H1 (cell line): ENCODE results near the gene MAPK8IP3. TPM values are rescaled to one million over a fixed set of nuclear protein-coding genes. Genes with fewer than 3 reads are reported as not detected.

Experiments used
- BCL11A ChIP-seq, 2 experiments: IDR thresholded peaks; one replicate each; pipeline ENCODE4 v1.6.1; 2011; ENCODE audit warnings: low read depth in 2 of 2, low read length in 2 of 2, mild to moderate bottlenecking in 2 of 2
- CHD2 ChIP-seq: IDR thresholded peaks from 2 replicates; pipeline ENCODE4 v1.6.1; 2012; ENCODE audit warnings: low read length, improper control_type of control experiment
- CREB1 ChIP-seq: IDR thresholded peaks from 2 replicates; pipeline ENCODE4 v1.6.1; 2012; ENCODE audit warnings: inconsistent platforms
- CTBP2 ChIP-seq: IDR thresholded peaks from 2 replicates; pipeline ENCODE4 v1.7.0; 2011; ENCODE audit warnings: borderline replicate concordance, mild to moderate bottlenecking, moderate library complexity, mixed read lengths, low read length; ENCODE audit not compliant: insufficient read depth, insufficient read length
- EZH2 ChIP-seq: fragments of 200-600 bp; sonication (generic); IDR thresholded peaks from 2 replicates; pipeline ENCODE4 v1.7.1; 2012; ENCODE audit warnings: low read depth, mild to moderate bottlenecking, moderate library complexity, low read length, inconsistent platforms; ENCODE audit not compliant: severe bottlenecking
- KDM1A ChIP-seq: fragments of 200-600, 300-600 bp; sonication (generic); IDR thresholded peaks from 2 replicates; pipeline ENCODE4 v1.7.1; 2016; ENCODE audit warnings: mild to moderate bottlenecking, low read length, borderline replicate concordance
- KDM4A ChIP-seq: IDR thresholded peaks from one replicate; pipeline ENCODE4 v1.7.1; 2012; ENCODE audit warnings: low read depth, mild to moderate bottlenecking, moderate library complexity, low read length, inconsistent platforms; ENCODE audit not compliant: severe bottlenecking
- PHF8 ChIP-seq: fragments of 200-600 bp; sonication (generic); conservative IDR thresholded peaks from 2 replicates; pipeline ENCODE4 v1.7.1; 2012; ENCODE audit warnings: low read depth, mild to moderate bottlenecking, inconsistent platforms, low read length, moderate library complexity
- POLR2AphosphoS5 ChIP-seq: IDR thresholded peaks from 2 replicates; pipeline ENCODE4 v1.6.1; 2011; ENCODE audit warnings: low read depth, low read length
- SIX5 ChIP-seq: IDR thresholded peaks from 2 replicates; pipeline ENCODE4 v1.6.1; 2011; ENCODE audit warnings: mild to moderate bottlenecking, low read depth, low read length
- SP1 ChIP-seq: IDR thresholded peaks from 2 replicates; pipeline ENCODE4 v1.6.1; 2011; ENCODE audit warnings: low read depth, low read length
- SP2 ChIP-seq: IDR thresholded peaks from 2 replicates; pipeline ENCODE4 v1.6.1; 2012; ENCODE audit warnings: mild to moderate bottlenecking, low read length, inconsistent platforms
- SP4 ChIP-seq: IDR thresholded peaks from 2 replicates; pipeline ENCODE4 v1.6.1; 2012; ENCODE audit warnings: low read length, inconsistent platforms
- SRF ChIP-seq: IDR thresholded peaks from 2 replicates; pipeline ENCODE4 v1.6.1; 2011; ENCODE audit warnings: mild to moderate bottlenecking, low read depth, low read length, moderate library complexity
- ZNF274 ChIP-seq: IDR thresholded peaks from 2 replicates; pipeline ENCODE4 v1.7.0; 2012; ENCODE audit warnings: low read length, borderline replicate concordance; ENCODE audit errors: extremely low read depth
- polyA plus RNA-seq, 7 experiments: library from polyadenylated mRNA; depleted of rRNA in 3 of 7; stranded (reverse) in 5 of 7; unstranded in 2 of 7; fragments of >200 nt in 5 of 7; fragments of 200-250 nt in 2 of 7; gene quantifications; 1 replicate in 5 of 7; 2 replicates in 1 of 7; 4 replicates in 1 of 7; pipeline versions ENCODE4 v1.2.1 to v1.2.3, GENCODE V29; 2011 to 2013; ENCODE audit warnings: missing spikeins in 2 of 7, mixed read lengths in 2 of 7
- total RNA-seq: library from RNA; stranded (reverse); fragmentation: NEBNext Ultra II Directional; extraction: Animal tissue kit (Norgen Biotek cat#: 25700); gene quantifications from 2 replicates; pipeline ENCODE4 v1.2.1, GENCODE V29; 2021
- TF ChIP-seq, protein P1 (sequence below): IDR thresholded peaks from 2 replicates; pipeline ENCODE4 v1.6.1; 2012; ENCODE audit warnings: low read length, inconsistent platforms
- TF ChIP-seq, protein P2 (sequence below): IDR thresholded peaks from 2 replicates; pipeline ENCODE4 v1.6.1; 2011; ENCODE audit warnings: low read depth, mild to moderate bottlenecking, low read length; ENCODE audit not compliant: insufficient read depth
- TF ChIP-seq, protein P3 (sequence below), 3 experiments: IDR thresholded peaks; 1 replicate in 2 of 3; 2 replicates in 1 of 3; pipeline versions ENCODE4 v1.5.1 to v1.6.1; 2011; ENCODE audit warnings: low read length in 3 of 3, mild to moderate bottlenecking in 3 of 3, inconsistent platforms in 2 of 3, low read depth in 1 of 3, moderate library complexity in 1 of 3; ENCODE audit not compliant: insufficient read depth in 1 of 3; ENCODE audit errors: control extremely low read depth in 1 of 3
- TF ChIP-seq, protein P4 (sequence below): IDR thresholded peaks from 2 replicates; pipeline ENCODE4 v1.6.1; 2012; ENCODE audit warnings: inconsistent platforms

The MAPK8IP3 gene
- total and polyA plus RNA-seq, 2 of the 8 experiments (the other 6 are each of a cell fraction or from before 2014, with no cell fraction given) = 16.9 to 43.4 TPM

DNA sequence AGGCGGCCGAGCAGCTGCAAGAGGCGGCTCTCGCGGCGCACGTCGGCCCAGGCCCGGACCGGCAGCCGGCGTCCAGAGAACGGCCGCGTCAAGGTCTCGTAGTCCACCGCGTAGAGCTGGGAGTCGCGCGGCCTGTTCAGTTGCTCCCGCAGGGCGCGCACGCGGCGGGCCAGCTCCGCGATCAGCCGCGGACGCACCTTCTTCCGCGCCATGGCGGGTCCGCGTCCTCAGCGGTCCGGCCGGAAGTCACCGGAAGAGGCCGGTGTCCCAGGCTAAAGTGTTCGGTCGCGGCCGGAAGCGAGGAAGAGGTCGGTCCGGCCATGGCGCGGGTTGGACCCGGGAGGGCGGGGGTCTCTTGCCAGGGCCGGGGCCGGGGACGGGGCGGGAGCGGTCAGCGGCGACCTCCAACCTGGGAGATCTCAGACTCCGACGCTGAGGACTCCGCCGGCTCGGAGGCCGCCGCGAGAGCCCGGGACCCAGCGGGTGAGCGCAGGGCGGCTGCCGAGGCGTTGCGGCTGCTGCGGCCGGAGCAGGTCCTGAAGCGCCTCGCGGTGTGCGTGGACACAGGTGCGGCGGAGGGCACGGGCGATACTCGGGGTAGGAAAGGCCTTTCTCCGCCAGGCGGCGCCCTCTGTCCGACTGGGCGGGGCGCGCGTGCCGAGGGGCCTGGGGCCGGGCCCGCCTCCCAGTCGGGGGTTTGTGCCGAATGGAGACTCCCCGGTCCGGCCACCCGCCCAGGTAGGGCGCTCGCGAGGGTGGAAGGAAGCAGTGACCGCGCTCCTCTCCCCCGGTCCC, 67.1 kb downstream of the MAPK8IP3 start, which contains the start of gene MRPS34 (continued):
- TF ChIP-seq, protein P1, sequence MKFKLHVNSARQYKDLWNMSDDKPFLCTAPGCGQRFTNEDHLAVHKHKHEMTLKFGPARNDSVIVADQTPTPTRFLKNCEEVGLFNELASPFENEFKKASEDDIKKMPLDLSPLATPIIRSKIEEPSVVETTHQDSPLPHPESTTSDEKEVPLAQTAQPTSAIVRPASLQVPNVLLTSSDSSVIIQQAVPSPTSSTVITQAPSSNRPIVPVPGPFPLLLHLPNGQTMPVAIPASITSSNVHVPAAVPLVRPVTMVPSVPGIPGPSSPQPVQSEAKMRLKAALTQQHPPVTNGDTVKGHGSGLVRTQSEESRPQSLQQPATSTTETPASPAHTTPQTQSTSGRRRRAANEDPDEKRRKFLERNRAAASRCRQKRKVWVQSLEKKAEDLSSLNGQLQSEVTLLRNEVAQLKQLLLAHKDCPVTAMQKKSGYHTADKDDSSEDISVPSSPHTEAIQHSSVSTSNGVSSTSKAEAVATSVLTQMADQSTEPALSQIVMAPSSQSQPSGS = no peak
- TF ChIP-seq SIX5 = no peak
- peak; percentile 71 for TF ChIP-seq CREB1
- TF ChIP-seq POLR2AphosphoS5 = peak; percentile 60
- TF ChIP-seq ZNF274 = no peak
- TF ChIP-seq, protein P2, sequence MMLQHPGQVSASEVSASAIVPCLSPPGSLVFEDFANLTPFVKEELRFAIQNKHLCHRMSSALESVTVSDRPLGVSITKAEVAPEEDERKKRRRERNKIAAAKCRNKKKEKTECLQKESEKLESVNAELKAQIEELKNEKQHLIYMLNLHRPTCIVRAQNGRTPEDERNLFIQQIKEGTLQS = no peak
- peak; percentile 23; the same call in 1 of the 2 replicates for TF ChIP-seq SP4
- no peak for TF ChIP-seq CTBP2
- peak; percentile 45; the same call in 1 of the 2 replicates for TF ChIP-seq SRF
- no peak for TF ChIP-seq SP1
- TF ChIP-seq, protein P3, sequence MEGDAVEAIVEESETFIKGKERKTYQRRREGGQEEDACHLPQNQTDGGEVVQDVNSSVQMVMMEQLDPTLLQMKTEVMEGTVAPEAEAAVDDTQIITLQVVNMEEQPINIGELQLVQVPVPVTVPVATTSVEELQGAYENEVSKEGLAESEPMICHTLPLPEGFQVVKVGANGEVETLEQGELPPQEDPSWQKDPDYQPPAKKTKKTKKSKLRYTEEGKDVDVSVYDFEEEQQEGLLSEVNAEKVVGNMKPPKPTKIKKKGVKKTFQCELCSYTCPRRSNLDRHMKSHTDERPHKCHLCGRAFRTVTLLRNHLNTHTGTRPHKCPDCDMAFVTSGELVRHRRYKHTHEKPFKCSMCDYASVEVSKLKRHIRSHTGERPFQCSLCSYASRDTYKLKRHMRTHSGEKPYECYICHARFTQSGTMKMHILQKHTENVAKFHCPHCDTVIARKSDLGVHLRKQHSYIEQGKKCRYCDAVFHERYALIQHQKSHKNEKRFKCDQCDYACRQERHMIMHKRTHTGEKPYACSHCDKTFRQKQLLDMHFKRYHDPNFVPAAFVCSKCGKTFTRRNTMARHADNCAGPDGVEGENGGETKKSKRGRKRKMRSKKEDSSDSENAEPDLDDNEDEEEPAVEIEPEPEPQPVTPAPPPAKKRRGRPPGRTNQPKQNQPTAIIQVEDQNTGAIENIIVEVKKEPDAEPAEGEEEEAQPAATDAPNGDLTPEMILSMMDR (IDR thresholded peaks at IDR 0.05; ENCODE audit: control extremely low read depth in 1 of 3, insufficient read depth in 1 of 3, low read depth in 1 of 3, low read length in 3 of 3) = peak in 2 of 3 experiments; percentile 70 to 80; a peak in 3 of 4 replicates
- TF ChIP-seq BCL11A (IDR thresholded peaks at IDR 0.05; ENCODE audit: low read depth in 2 of 2, low read length in 2 of 2) = no peak
- TF ChIP-seq KDM4A = peak; percentile 47
- 0 out of 2 replicates have a peak, but pooled peaks have one; percentile 13 for TF ChIP-seq CHD2
- peak; percentile 92 for TF ChIP-seq PHF8
- TF ChIP-seq KDM1A = no peak
- no peak for TF ChIP-seq SP2
- TF ChIP-seq, protein P4, sequence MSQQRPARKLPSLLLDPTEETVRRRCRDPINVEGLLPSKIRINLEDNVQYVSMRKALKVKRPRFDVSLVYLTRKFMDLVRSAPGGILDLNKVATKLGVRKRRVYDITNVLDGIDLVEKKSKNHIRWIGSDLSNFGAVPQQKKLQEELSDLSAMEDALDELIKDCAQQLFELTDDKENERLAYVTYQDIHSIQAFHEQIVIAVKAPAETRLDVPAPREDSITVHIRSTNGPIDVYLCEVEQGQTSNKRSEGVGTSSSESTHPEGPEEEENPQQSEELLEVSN = peak; percentile 75
- no peak for TF ChIP-seq EZH2
